ENCODE measurements around the gene TTC4.

TTC4 gene

DNA sequence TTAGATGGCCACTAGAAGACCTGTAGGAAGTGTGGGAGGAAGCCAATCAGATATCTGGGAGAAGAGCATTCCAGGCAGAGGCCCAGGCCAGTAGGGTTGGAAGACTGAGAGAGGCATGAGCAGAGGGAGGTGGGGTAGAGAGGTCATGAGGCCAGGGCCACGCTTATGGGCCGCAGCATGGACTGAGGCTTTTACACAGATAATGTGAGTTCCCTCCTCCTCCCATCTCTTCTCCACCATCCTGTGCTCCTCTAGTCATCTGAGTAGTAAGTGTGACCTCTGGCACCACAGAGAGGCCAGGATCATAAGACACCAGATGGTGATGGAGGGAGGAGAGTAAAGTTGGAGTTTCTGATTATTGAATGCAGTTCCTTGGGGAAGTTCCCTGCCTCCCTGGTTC, 68.4 kb downstream of the TTC4 start:
- DNase-seq (ENCODE audit: low spot score), result no peak

GRCh38 chr1:54786778-54787177, 71.1 kb downstream of the TTC4 start:
- no peak for DNase-seq (ENCODE audit: low spot score)

GRCh38 chr1:54787604-54788003, 71.9 kb downstream of the TTC4 start:
- DNase-seq (ENCODE audit: low spot score), result no peak

- DNase-seq (ENCODE audit: low spot score), result no peak
These were observed 72.8 kb downstream of the TTC4 start for GRCh38 chr1:54788459-54788858.

DNA sequence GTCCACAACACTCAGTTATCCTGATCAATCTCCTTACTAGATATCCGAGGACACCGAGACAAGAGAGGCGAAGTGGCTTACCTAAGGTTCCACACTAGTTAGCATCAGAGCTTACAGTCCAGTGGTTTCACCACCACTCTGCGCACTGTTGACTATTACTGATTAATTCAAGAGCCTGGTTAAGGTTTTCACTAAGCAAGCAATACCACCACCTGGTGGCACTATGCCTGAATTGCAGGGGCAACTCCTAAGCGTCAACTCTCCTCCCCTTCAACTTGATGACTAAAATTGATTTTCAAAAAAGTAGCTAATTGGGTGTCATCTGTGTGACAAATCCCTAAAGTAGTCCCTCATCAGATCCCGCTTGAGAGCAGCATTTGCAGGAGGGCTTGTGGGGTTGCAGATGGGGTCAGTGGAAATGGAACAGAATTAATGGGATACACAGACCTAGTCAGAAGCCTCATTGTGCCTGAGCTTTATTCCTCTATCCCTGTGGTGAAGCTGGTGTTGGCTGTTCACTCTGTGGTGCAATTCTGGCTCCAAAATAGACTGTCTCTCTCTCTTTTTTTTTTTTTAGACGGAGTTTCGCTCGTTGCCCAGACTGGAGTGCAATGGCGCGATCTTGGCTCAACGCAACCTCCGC, 76.3 kb downstream of the TTC4 start:
- DNase-seq (ENCODE audit: low spot score), result peak; percentile 61

All from AG08396 (cell line).